Prostate gland (tissue), 2 donors: ENCODE measurements around the gene DGCR8. TPM values are rescaled to one million over a fixed set of nuclear protein-coding genes. Genes with fewer than 3 reads are reported as not detected.

Experiments used
- DNase-seq: peaks from one replicate; pipeline ENCODE4 v3.0.0-alpha.2; 2019; ENCODE audit warnings: low spot score
- H3K27ac ChIP-seq, 2 donors: fragments of 200-600 bp; sonication (generic); 2 replicates each; pipeline ENCODE4 v1.5.1; 2017 to 2019
- H3K27me3 ChIP-seq: fragments of 200-600 bp; sonication (generic); replicated peaks from 2 replicates; pipeline ENCODE4 v1.5.1; 2019; ENCODE audit not compliant: insufficient read depth
- H3K36me3 ChIP-seq, 2 donors: fragments of 200-600 bp; sonication (generic); 1 replicate in 1 of 2; 2 replicates in 1 of 2; pipeline versions ENCODE4 v1.5.1 to v1.8.1; 2017 to 2019
- H3K4me1 ChIP-seq: fragments of 200-600 bp; sonication (generic); replicated peaks from 2 replicates; pipeline ENCODE4 v1.5.1; 2019
- H3K4me3 ChIP-seq, 2 donors: fragments of 200-600 bp; sonication (generic); 2 replicates each; pipeline ENCODE4 v1.5.1; 2017 to 2019
- H3K9me3 ChIP-seq: fragments of 200-600 bp; sonication (generic); 2 replicates; pipeline ENCODE4 v1.5.1; 2017
- CTCF ChIP-seq, 4 experiments: fragments of 200-600 bp in 2 of 4; fragments of 450-650 bp in 2 of 4; sonication (generic) in 2 of 4; IDR thresholded peaks; 1 replicate in 3 of 4; 2 replicates in 1 of 4; pipeline ENCODE4 v1.5.1; 2016 to 2019; ENCODE audit warnings: antibody characterized with exemption in 4 of 4, mild to moderate bottlenecking in 2 of 4, moderate library complexity in 2 of 4
- POLR2A ChIP-seq: fragments of 450-650 bp; IDR thresholded peaks from one replicate; pipeline ENCODE4 v1.6.1; 2016; ENCODE audit warnings: antibody characterized with exemption, mild to moderate bottlenecking
- POLR2AphosphoS5 ChIP-seq: sonication (generic); formaldehyde crosslinking; IDR thresholded peaks from one replicate; pipeline ENCODE4 v1.6.1; 2017; ENCODE audit warnings: antibody characterized with exemption
- WGBS: methylation state at CpG from one replicate; pipeline ENCODE4 v1.1.5; 2018; 5-methylcytosine and 5-hydroxymethylcytosine counted together
- intact Hi-C: fragments of 100-400 bp; cut with DNase I; formaldehyde crosslinking; loops from one replicate; pipeline ENCODE4 v1.14.2; 2022
- total RNA-seq, 2 donors: library from RNA; depleted of rRNA; stranded (reverse); fragments of >200 nt; gene quantifications; one replicate each; pipeline ENCODE4 v1.1.0, GENCODE V29; 2016

DGCR8 gene
- total RNA-seq, 2 donors from 2014 or later = 20.9 to 47.6 TPM

- H3K4me1 ChIP-seq = no peaks in the 10 kb centered on the region
- WGBS = 90% methylated on average over 8 of the region's 8 CpGs
- no peaks in the 10 kb centered on the region for H3K27me3 ChIP-seq
- H3K36me3 ChIP-seq = no peaks in the 10 kb centered on the region
- H3K27ac ChIP-seq = no peak overlapping the region
- H3K9me3 ChIP-seq = no peaks in the 10 kb centered on the region
- TF ChIP-seq POLR2A (no peak), CTCF (IDR thresholded peaks at IDR 0.05) (no peak), POLR2AphosphoS5 (no peak)
- H3K4me3 ChIP-seq = no peak overlapping the region
- no peak for DNase-seq
- intact Hi-C loops = no loop called here
Observed at GRCh38 chr22:20071524-20071972, 8.5 kb upstream of the DGCR8 start.

- DNase-seq = no peak
- 52% methylated on average over 6 of the region's 6 CpGs for WGBS
- TF ChIP-seq CTCF (IDR thresholded peaks at IDR 0.05) (no peak), POLR2A (no peak), POLR2AphosphoS5 (no peak)
- Histone ChIP-seq H3K27ac (no peak overlapping the region), H3K9me3 (no peaks in the 10 kb centered on the region), H3K27me3 (no peaks in the 10 kb centered on the region), H3K4me1 (no peaks in the 10 kb centered on the region), H3K36me3 (no peaks in the 10 kb centered on the region), H3K4me3 (no peak overlapping the region)
- intact Hi-C loops = no loop called here
Observed at GRCh38 chr22:20076627-20077172, 3.3 kb upstream of the DGCR8 start.

GRCh38 chr22:20080445-20080775 lies 369 bp downstream of the DGCR8 start:
- intact Hi-C loops = loop anchor here (2.0 to 5.0 kb wide), 2 partner anchors 36 to 52 kb away; partner anchors contain the start of genes RANBP1, TRMT2A and ZDHHC8
- DNase-seq = peak; percentile 30
- peak overlapping the region; percentile 65 to 67 for H3K4me3 ChIP-seq
- TF ChIP-seq POLR2A (no peak), CTCF (IDR thresholded peaks at IDR 0.05) (no peak), POLR2AphosphoS5 (no peak)
- H3K4me1 ChIP-seq = peaks cover 15% of the 10 kb centered on the region
- WGBS = 0% methylated on average over 6 of the region's 34 CpGs
- H3K9me3 ChIP-seq = no peaks in the 10 kb centered on the region
- H3K27me3 ChIP-seq = no peaks in the 10 kb centered on the region
- peak overlapping the region; percentile 75 to 84 for H3K27ac ChIP-seq
- H3K36me3 ChIP-seq = no peaks in the 10 kb centered on the region

- Histone ChIP-seq H3K27me3 (no peaks in the 10 kb centered on the region), H3K27ac (peak overlapping the region; percentile 75 to 84), H3K36me3 (peaks cover 0 to 4% of the 10 kb centered on the region in 2 donors), H3K9me3 (no peaks in the 10 kb centered on the region), H3K4me1 (peaks cover 15% of the 10 kb centered on the region), H3K4me3 (peak overlapping the region; percentile 65 to 67)
- TF ChIP-seq POLR2AphosphoS5 = no peak
- TF ChIP-seq CTCF (IDR thresholded peaks at IDR 0.05) = no peak
- TF ChIP-seq POLR2A = no peak
- 4% methylated on average over 27 of the region's 27 CpGs for WGBS
- DNase-seq = no peak
- intact Hi-C loops = loop anchor here (2.0 to 5.0 kb wide), 2 partner anchors 36 to 51 kb away; partner anchors contain the start of genes RANBP1, TRMT2A and ZDHHC8
Observed at GRCh38 chr22:20080776-20081654, 974 bp downstream of the DGCR8 start.
